RPMI7951 (cell line): ENCODE measurements around the gene SPECC1. TPM values are rescaled to one million over a fixed set of nuclear protein-coding genes. Genes with fewer than 3 reads are reported as not detected.
"Not testable (repeated sequence)": the region's sequence is repeated elsewhere in the genome, so short reads cannot be mapped to it uniquely, and the experiment has no call there.

Source experiments
- DNase-seq: peaks from one replicate; pipeline ENCODE4 v3.0.0-alpha.2; 2012; ENCODE audit warnings: low read depth
- total RNA-seq: library from RNA; depleted of rRNA; stranded (reverse); fragments of >200 nt; shearing (Covaris generic); gene quantifications from 2 replicates; pipeline ENCODE4 v1.2.3, GENCODE V29; 2014; rRNA removed

The SPECC1 gene
- total RNA-seq, 1 experiment from 2014 or later, result 40.3 TPM

DNA sequence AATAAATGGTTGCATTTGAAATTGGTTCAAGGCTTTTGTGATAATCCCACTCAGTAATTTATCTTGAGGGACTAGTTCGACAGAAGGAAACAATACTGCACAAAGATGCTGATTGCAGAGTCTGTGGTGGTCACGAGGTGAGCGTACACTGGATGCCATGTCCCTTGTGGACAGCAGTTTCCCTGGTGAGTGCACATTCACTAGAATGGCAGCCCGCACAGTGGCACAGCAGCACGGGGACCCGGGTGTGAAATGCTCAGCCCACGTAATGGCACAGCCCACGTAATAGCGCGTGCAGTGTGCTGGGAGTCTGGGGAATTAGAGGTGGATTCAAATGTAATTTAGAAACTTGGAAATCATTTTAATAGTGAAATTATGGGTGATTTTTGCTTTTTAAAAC is 304.1 kb downstream of the SPECC1 start:
- DNase-seq, result no peak

DNA sequence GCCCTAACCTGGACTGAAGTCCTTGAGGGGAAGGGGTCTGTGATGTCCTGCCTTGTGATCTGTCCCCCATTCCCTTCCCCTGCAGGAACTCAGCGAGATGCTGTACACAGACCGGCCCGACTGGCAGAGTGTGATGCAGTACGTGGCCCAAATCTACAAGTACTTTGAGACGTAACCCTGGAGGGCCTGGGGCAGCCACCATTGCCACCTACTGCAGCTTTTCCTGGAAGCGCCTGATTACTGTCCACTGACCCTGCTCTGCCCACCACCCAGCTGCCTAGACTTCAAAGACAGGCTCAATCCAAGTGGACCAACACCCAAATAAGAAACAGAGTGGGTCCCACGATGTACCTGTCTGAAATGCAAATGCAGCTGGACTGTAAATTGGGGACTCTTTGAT is 304.7 kb downstream of the SPECC1 start:
- no peak for DNase-seq

DNA sequence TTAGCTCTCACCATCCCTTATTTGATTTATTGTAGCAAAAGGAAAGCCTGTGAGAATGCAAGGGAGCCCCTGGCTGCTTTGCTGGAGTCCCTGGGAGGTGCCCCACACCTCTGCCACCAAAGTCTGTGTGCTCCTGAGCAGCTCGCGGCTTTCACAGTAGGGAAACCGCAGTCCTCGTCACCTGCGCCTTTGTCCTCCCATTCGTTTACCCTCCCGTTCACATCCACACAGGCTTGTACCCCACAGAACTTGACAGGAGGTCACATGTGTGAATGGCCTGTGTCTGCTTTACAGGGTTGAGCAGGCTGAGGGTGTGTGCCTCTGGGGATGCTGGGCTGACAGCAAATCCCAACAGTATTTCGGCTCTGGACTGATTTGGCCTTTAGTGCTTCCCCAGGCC is 305.7 kb downstream of the SPECC1 start:
- DNase-seq, result no peak

DNA sequence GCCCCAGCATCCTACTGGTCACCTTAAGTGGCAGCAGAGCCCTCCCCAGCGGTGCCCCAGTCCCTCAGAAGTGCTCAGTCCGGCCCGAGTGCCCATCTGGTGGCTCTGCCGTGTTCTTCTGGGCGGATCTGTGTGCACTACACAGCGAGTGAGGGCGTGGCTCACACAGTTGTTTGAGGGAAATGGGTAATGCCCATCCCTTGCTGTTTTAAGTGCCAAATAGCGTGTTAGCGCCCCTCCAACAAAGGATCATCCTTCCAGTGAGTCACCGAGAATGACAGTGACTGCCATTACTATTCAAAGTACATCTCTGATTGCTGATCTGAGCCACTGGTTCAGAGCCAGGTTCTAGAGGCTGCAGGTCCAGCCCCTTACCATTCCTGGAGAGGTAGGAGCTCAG is 306.2 kb downstream of the SPECC1 start:
- no peak for DNase-seq

DNA sequence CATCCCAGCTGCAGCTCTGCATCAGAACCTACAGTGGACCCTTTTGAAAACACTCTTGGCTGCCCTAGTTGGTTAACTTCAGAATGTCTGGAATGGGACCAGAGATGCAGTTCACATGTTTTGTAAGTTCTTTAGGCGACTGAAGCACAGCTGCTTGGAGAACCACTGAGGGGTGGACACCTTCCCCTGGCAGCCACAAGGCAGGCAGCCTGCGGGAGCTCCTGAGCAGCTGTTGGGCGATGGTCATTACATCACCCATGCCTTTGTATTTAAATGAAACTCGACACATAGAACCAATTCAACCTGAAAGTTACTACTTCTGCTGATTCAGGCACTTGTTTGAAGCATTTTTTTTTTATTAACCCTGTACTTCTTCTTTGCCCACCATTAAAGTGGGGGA is 306.7 kb downstream of the SPECC1 start:
- DNase-seq, result no peak

DNA sequence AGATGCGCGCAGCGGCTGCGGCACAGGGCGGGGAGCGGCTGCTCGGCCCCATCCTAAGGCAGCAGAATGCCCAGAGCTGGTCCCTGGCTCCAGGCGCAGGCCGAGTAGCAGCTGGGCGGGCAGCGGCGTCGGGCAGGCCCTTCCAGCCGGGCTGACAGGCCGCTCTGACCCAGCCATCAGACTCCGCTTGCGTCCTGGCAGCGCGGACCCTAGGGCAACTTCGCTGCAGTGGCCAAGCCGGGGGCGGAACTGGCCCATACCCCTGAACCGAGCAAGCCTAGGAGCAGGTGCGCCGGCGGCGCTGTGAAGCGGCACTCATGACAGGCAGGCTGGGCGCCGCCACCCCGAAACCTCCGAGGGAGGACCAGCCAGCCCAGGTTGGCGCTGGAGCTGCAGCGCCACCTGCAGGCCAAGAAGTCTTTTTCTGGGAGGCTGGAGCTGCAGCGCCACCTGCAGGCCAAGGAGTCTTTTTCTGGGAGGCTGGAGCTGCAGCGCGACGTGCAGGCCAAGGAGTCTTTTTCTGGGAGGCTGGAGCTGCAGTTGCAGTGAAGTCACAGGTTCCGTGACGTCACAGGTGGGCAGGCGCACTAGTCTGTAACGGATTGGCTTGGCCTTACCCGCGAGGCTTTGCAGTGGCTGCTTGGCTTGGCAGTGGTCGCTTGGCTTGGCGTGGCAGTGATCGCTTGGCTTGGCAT is 311.5 kb downstream of the SPECC1 start:
- peak; percentile 17 for DNase-seq

DNA sequence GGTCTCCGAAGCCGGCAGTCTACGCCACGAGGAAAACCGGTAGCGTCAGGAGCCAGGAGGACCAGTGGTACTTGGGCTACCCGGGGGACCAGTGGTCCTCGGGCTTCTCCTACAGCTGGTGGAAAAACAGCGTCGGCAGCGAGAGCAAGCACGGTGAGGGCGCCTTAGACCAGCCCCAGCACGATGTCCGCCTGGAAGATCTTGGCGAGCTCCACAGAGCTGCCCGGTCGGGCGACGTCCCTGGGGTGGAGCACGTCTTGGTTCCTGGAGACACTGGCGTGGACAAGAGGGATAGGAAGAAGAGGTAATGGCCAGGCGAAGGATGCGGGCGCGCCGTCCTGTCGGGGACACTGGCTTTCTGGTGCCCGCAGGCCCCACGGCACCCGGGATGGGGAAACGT is 312.2 kb downstream of the SPECC1 start:
- not testable (repeated sequence) for DNase-seq

DNA sequence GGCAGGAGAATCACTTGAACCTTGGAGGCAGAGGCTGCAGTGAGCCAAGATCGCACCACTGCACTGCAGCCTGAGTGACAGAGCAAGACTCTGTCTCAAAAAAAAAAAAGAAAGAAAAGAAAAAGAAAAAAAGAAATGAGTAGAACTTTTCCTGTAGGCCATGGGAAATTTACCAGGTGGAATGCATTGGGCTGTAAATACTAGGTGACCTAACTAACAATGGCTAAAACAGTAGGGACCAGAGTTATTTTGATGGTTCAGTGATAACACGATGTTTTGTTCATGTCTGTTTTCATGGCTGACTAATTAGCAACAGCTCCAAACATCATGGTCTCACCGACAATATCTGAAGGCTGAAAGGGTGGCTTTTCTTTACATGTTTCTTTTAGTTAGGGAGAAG is 318.6 kb downstream of the SPECC1 start:
- not testable (repeated sequence) for DNase-seq

DNA sequence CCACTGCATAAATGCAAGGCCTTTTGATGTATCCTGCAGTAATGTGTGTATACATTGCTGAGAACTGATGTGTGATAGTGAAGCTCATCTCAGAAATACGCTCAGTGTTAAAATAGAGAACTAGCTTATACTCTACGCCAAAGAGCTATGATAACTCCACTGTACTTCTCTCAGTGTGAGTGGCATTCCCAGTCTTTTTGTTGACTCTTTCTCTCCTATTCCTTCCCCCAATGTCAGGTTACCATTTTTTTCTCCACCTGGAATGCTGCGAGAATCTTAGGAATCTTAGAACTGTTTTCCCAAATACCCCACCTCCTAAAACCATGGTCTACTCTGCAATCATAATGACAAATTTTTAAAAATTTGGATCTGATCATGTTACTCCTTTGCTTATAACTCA is 342.2 kb downstream of the SPECC1 start:
- DNase-seq, result not testable (repeated sequence)

DNA sequence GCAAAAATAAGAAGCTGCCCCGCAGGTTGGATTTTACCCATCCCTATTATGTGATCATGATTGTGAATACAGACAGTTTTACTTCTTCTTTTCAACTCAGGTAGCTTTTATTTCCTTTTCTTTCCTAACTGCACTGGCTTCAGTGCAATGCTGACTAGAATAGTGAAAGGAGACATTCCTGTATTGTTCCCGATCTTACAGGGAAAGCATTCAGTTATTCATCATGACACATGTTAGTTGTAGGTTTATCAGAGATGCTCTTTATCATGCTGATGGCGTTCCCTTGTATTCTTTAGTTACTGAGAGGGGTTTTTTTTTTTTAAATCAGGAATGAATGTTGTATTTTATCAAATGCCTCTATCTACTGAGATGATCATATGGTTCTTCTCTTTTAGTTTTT is 343.4 kb downstream of the SPECC1 start:
- DNase-seq, result not testable (repeated sequence)

DNA sequence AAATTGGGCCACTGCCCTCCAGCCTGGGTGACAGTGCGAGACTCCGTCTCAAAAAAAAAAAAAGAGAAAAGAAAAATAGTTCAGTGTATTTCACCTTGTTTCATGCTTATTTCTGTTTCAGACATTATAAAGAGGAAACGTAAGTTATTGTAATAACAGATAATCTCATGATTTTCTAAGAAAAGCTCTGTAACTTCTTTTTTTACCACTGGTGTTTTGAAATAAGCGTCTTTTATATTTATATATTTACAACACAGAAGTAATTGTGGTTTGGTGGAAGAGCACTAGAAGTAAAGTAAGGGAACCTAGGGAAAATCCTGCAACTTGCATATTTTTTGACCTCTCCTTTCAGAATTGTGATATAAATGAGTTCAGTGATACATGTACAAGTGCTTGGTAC is 354.7 kb downstream of the SPECC1 start:
- DNase-seq, result not testable (repeated sequence)

Other genes starting within 250 kb of the SPECC1 start
- gene ULK2, start 141.4 kb upstream of the SPECC1 start, total RNA-seq, result 11.3 and 16.1 TPM in 2 replicates
- 14.1 and 19.7 TPM in 2 replicates for gene AKAP10, start 31.5 kb upstream of the SPECC1 start, total RNA-seq